ENCODE measurements around the gene NTSR1. TPM values are rescaled to one million over a fixed set of nuclear protein-coding genes. Genes with fewer than 3 reads are reported as not detected.

NTSR1 gene
- total and polyA plus RNA-seq, 7 donors, result 0.01 to 0.08 (median 0.05) TPM; not detected in 3

- Histone ChIP-seq H3K4me3 (no peak overlapping the region), H3K4me1 (no peaks in the 10 kb centered on the region), H3K36me3 (ENCODE audit: insufficient read depth in 1 of 2, low read depth in 1 of 2) (no peaks in the 10 kb centered on the region), H3K27me3 (ENCODE audit: insufficient read depth in 3 of 3, low read length in 2 of 3) (peaks cover 0 to 5% (median 0%) of the 10 kb centered on the region in 3 donors), H3K27ac (no peak overlapping the region), H3K9me3 (no peaks in the 10 kb centered on the region)
- WGBS, 3 donors, result 90 to 96% (median 90%) methylated on average over 12 of the region's 12 CpGs
- no peak for DNase-seq
- intact Hi-C loops (cut with DNase I), result loop anchor here (5.0 kb wide), 3 partner anchors 123 to 288 kb away; no protein-coding TSS in a partner anchor
- no peak for TF ChIP-seq CTCF (IDR thresholded peaks at IDR 0.05)
- no peak for ATAC-seq
Measured at GRCh38 chr20:62790075-62790474, 81.4 kb downstream of the NTSR1 start.

- intact Hi-C loops (cut with DNase I), result loop anchor here (5.0 kb wide), 3 partner anchors 124 to 289 kb away; no protein-coding TSS in a partner anchor
- peaks cover 7% of the 10 kb centered on the region for H3K4me1 ChIP-seq
- TF ChIP-seq CTCF (IDR thresholded peaks at IDR 0.05), result peak; percentile 77
- no peak for ATAC-seq
- no peak overlapping the region for H3K27ac ChIP-seq
- DNase-seq, result peak; percentile 79 to 86
- H3K36me3 ChIP-seq (ENCODE audit: insufficient read depth in 1 of 2, low read depth in 1 of 2), result no peaks in the 10 kb centered on the region
- no peaks in the 10 kb centered on the region for H3K9me3 ChIP-seq
- 25 to 31% (median 27%) methylated on average over 23 of the region's 23 CpGs for WGBS, 3 donors
- no peak overlapping the region for H3K4me3 ChIP-seq
- peaks cover 0 to 5% (median 0%) of the 10 kb centered on the region in 3 donors for H3K27me3 ChIP-seq (ENCODE audit: insufficient read depth in 3 of 3, low read length in 2 of 3)
Measured at GRCh38 chr20:62791301-62792181, 82.9 kb downstream of the NTSR1 start.

- peaks cover 0 to 5% (median 0%) of the 10 kb centered on the region in 3 donors for H3K27me3 ChIP-seq (ENCODE audit: insufficient read depth in 3 of 3, low read length in 2 of 3)
- no peak overlapping the region for H3K4me3 ChIP-seq
- peaks cover 0 to 1% of the 10 kb centered on the region in 2 donors for H3K36me3 ChIP-seq (ENCODE audit: insufficient read depth in 1 of 2, low read depth in 1 of 2)
- peaks cover 11% of the 10 kb centered on the region for H3K4me1 ChIP-seq
- H3K27ac ChIP-seq, result no peak overlapping the region
- TF ChIP-seq CTCF (IDR thresholded peaks at IDR 0.05), result no peak
- 67 to 80% (median 71%) methylated on average over 9 of the region's 9 CpGs for WGBS, 3 donors
- no peak for DNase-seq
- ATAC-seq, result no peak
- intact Hi-C loops (cut with DNase I), result loop anchor here (5.0 kb wide), 3 partner anchors 125 to 290 kb away; no protein-coding TSS in a partner anchor
- H3K9me3 ChIP-seq, result no peaks in the 10 kb centered on the region
Measured at GRCh38 chr20:62792182-62792939, 83.7 kb downstream of the NTSR1 start.

GRCh38 chr20:62792940-62793756 lies 84.5 kb downstream of the NTSR1 start:
- Histone ChIP-seq H3K4me3 (peak overlapping the region; percentile 70), H3K9me3 (no peaks in the 10 kb centered on the region), H3K36me3 (ENCODE audit: insufficient read depth in 1 of 2, low read depth in 1 of 2) (peaks cover 0 to 9% of the 10 kb centered on the region in 2 donors), H3K27me3 (ENCODE audit: insufficient read depth in 3 of 3, low read length in 2 of 3) (peaks cover 0 to 5% (median 0%) of the 10 kb centered on the region in 3 donors), H3K27ac (peak overlapping the region; percentile 81), H3K4me1 (peaks cover 16% of the 10 kb centered on the region)
- DNase-seq, result no peak
- WGBS, 3 donors, result 87 to 90% (median 87%) methylated on average over 22 of the region's 22 CpGs
- ATAC-seq, result no peak
- intact Hi-C loops (cut with DNase I), result loop anchor here (5.0 kb wide), 3 partner anchors 126 to 291 kb away; no protein-coding TSS in a partner anchor
- no peak for TF ChIP-seq CTCF (IDR thresholded peaks at IDR 0.05)
